Raji (cell line): ENCODE results near the gene ANXA7.

Experiments
- POLR2A ChIP-seq: IDR thresholded peaks from 2 replicates; pipeline ENCODE4 v1.6.1; 2011; ENCODE audit warnings: low read depth, low read length, control low read depth; ENCODE audit not compliant: insufficient read depth

The ANXA7 gene

GRCh38 chr10:73423309-73423708 is 9.5 kb upstream of the ANXA7 start:
- TF ChIP-seq POLR2A = no peak

- TF ChIP-seq POLR2A = no peak
Measured at GRCh38 chr10:73416571-73416970, 2.7 kb upstream of the ANXA7 start.

GRCh38 chr10:73414230-73414945 is 530 bp upstream of the ANXA7 start:
- peak; percentile 6; the same call in 1 of the 2 replicates for TF ChIP-seq POLR2A

DNA sequence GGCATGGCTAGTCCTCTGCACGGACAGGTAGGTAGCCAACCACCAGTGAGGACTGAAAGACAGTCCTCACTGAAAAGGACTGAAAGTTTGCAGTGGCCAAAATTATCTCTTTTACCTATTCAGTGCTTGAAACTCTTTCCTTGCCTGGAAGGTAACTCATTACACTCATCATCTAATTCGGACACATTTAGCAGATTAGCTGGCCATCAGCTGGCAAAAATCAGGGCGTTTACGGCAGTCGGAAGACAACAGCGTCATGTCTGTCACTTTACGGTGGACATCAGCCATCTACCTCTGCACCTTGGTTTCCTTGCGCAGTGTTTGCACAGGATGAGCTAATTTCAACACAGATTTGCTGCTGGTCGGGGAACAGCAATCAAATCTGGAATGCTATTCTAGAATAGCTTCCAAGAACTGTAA is 740 bp downstream of the ANXA7 start:
- no peak for TF ChIP-seq POLR2A

DNA sequence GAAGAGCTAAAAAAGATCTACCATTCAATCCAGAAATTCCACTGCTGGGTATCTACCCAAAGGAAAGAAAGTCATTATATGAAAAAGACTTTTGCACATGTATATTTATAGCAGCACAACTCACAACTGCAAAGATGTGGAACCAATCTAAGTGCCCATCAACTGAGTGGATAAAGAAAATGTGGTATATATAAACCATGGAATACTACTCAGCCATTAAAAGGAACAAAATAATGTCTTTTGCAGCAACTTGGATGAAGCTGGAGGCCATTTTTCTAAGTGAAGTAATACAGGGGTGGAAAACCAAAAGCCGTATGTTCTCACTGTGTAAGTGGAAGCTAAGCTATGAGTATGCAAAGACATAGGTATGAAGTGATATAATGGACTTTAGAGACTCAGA is 3.0 kb downstream of the ANXA7 start:
- TF ChIP-seq POLR2A = no peak

- TF ChIP-seq POLR2A = no peak
Measured at GRCh38 chr10:73408978-73409521, 4.8 kb downstream of the ANXA7 start.

DNA sequence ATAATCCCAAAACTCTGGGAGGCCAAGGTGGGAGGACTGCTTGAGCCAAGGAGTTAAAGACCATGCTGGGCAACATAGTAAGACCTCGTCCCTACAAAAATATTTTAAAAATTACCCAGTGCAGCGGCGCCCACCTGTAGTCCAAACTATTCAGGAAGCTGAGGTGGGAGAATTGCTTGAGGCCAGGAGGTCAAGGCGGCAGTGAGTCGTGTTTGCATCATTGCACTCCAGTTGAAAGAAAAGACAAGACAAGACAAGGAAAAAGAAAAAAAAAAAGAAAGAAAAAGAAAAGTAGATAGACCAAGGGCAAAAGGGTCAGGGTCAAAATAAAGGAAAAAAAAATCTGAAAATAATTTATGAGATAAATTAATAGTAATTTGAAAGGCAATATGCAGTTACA is 5.8 kb downstream of the ANXA7 start:
- TF ChIP-seq POLR2A = no peak

- no peak for TF ChIP-seq POLR2A
Measured at GRCh38 chr10:73407495-73407894, 6.4 kb downstream of the ANXA7 start.

- TF ChIP-seq POLR2A = no peak
Measured at GRCh38 chr10:73406846-73407245, 7.0 kb downstream of the ANXA7 start.

GRCh38 chr10:73405556-73405955 is 8.3 kb downstream of the ANXA7 start:
- no peak for TF ChIP-seq POLR2A

GRCh38 chr10:73404690-73405089 is 9.2 kb downstream of the ANXA7 start:
- TF ChIP-seq POLR2A = no peak

- no peak for TF ChIP-seq POLR2A
Measured at GRCh38 chr10:73401636-73402035, 12.2 kb downstream of the ANXA7 start.

GRCh38 chr10:73399063-73399462 is 14.8 kb downstream of the ANXA7 start:
- no peak for TF ChIP-seq POLR2A

- TF ChIP-seq POLR2A = no peak
Measured at GRCh38 chr10:73398024-73398423, 15.8 kb downstream of the ANXA7 start.

- TF ChIP-seq POLR2A = no peak
Measured at GRCh38 chr10:73388228-73388627, 25.6 kb downstream of the ANXA7 start.

DNA sequence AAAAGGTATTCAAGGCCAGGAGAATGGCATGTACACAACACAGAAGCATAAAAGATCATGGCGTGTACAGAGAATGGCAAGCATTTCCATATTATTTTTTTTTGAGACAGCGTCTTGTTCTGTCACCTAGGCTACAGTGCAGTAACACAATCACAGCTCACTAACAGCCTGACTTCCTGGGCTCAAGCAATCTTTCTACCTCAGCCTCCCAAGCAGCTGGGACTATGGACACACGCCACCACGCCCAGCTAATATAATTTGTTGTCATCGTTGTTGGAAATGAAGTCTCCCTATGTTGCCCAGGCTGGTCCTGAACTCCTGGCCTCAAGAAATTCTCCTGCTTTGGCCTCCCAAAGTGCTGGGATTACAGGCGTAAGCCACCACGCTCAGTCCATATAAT is 27.3 kb downstream of the ANXA7 start:
- no peak for TF ChIP-seq POLR2A
